Measurements from ENCODE around the gene NUDT4.
"Not testable (repeated sequence)": the region's sequence is repeated elsewhere in the genome, so short reads cannot be mapped to it uniquely, and the experiment has no call there.

NUDT4 gene

GRCh38 chr12:93378196-93378997 lies 672 bp downstream of the NUDT4 start:
- H3K27me3 ChIP-seq (ENCODE audit: insufficient read depth, poor library complexity, severe bottlenecking): not testable (repeated sequence)
- peak overlapping the region; percentile 90 for H3K27ac ChIP-seq (replicated peaks)
- H3K4me3 ChIP-seq (replicated peaks; ENCODE audit: insufficient read depth, low read length): peak overlapping the region; percentile 73
- peak in 1 of 2 experiments; percentile 77 for DNase-seq (ENCODE audit: low read depth in 1 of 2, low spot score in 1 of 2)
- TF ChIP-seq POLR2AphosphoS5 (IDR thresholded peaks at IDR 0.05; ENCODE audit: low read depth) (peak; percentile 38; the same call in 1 of the 2 replicates), REST (IDR thresholded peaks at IDR 0.05; ENCODE audit: insufficient replicate concordance, low read depth) (peak; percentile 13)

GRCh38 chr12:93378998-93379325 lies 1.2 kb downstream of the NUDT4 start:
- peak overlapping the region; percentile 73 for H3K4me3 ChIP-seq (replicated peaks; ENCODE audit: insufficient read depth, low read length)
- no peaks in the 10 kb centered on the region for H3K27me3 ChIP-seq (ENCODE audit: insufficient read depth, poor library complexity, severe bottlenecking)
- no peak for DNase-seq (ENCODE audit: low read depth in 1 of 2, low spot score in 1 of 2)
- peak overlapping the region; percentile 90 for H3K27ac ChIP-seq (replicated peaks)
- TF ChIP-seq REST (IDR thresholded peaks at IDR 0.05; ENCODE audit: insufficient replicate concordance, low read depth) (no peak), CTCF (IDR thresholded peaks at IDR 0.05; ENCODE audit: insufficient read depth, low read length) (no peak), GABPA (IDR thresholded peaks at IDR 0.05; ENCODE audit: low read depth) (no peak), POLR2AphosphoS5 (IDR thresholded peaks at IDR 0.05; ENCODE audit: low read depth) (no peak), SPI1 (IDR thresholded peaks at IDR 0.05; ENCODE audit: borderline replicate concordance, low read depth) (no peak)

- Histone ChIP-seq H3K27me3 (ENCODE audit: insufficient read depth, poor library complexity, severe bottlenecking) (no peaks in the 10 kb centered on the region), H3K27ac (replicated peaks) (peak overlapping the region; percentile 90), H3K4me3 (replicated peaks; ENCODE audit: insufficient read depth, low read length) (peak overlapping the region; percentile 73)
- peak in 1 of 2 experiments; percentile 14 for DNase-seq (ENCODE audit: low read depth in 1 of 2, low spot score in 1 of 2)
- TF ChIP-seq SPI1 (IDR thresholded peaks at IDR 0.05; ENCODE audit: borderline replicate concordance, low read depth): no peak
- TF ChIP-seq REST (IDR thresholded peaks at IDR 0.05; ENCODE audit: insufficient replicate concordance, low read depth): no peak
- no peak for TF ChIP-seq CTCF (IDR thresholded peaks at IDR 0.05; ENCODE audit: insufficient read depth, low read length)
- no peak for TF ChIP-seq GABPA (IDR thresholded peaks at IDR 0.05; ENCODE audit: low read depth)
- no peak for TF ChIP-seq POLR2AphosphoS5 (IDR thresholded peaks at IDR 0.05; ENCODE audit: low read depth)
Measured at GRCh38 chr12:93379326-93379980, 1.7 kb downstream of the NUDT4 start.
